Stimulated activated naive CD8-positive, alpha-beta T cell treated with anti-CD3 and anti-CD28 coated beads, Interleukin-15, Interleukin-2, amounts not matched to agents 100 ng/mL and 50 ng/mL, for 24 hours (primary cell): ENCODE results near the gene ARHGEF17.

ENCODE experiments used
- H3K27ac Mint-ChIP-seq: one replicate; pipeline ENCODE4 v1.8.0; 2021; ENCODE audit warnings: mild to moderate bottlenecking, mixed read lengths
- H3K27me3 Mint-ChIP-seq: one replicate; pipeline ENCODE4 v1.8.0; 2021; ENCODE audit warnings: mixed read lengths
- H3K36me3 Mint-ChIP-seq: one replicate; pipeline ENCODE4 v1.8.0; 2021; ENCODE audit warnings: low read depth, mixed read lengths
- H3K4me1 Mint-ChIP-seq: one replicate; pipeline ENCODE4 v1.8.0; 2021; ENCODE audit warnings: low read depth, mixed read lengths
- H3K4me3 Mint-ChIP-seq: one replicate; pipeline ENCODE4 v1.8.0; 2021; ENCODE audit warnings: mild to moderate bottlenecking, mixed read lengths
- H3K9me3 Mint-ChIP-seq: one replicate; pipeline ENCODE4 v1.8.0; 2021; ENCODE audit warnings: mixed read lengths

ARHGEF17 gene

GRCh38 chr11:73311394-73311869 is 3.4 kb downstream of the ARHGEF17 start:
- Mint-ChIP-seq H3K4me3 (no peak overlapping the region), H3K9me3 (no peaks in the 10 kb centered on the region), H3K27ac (no peak overlapping the region), H3K4me1 (peaks cover 11% of the 10 kb centered on the region), H3K27me3 (peaks cover 18% of the 10 kb centered on the region), H3K36me3 (no peaks in the 10 kb centered on the region)

DNA sequence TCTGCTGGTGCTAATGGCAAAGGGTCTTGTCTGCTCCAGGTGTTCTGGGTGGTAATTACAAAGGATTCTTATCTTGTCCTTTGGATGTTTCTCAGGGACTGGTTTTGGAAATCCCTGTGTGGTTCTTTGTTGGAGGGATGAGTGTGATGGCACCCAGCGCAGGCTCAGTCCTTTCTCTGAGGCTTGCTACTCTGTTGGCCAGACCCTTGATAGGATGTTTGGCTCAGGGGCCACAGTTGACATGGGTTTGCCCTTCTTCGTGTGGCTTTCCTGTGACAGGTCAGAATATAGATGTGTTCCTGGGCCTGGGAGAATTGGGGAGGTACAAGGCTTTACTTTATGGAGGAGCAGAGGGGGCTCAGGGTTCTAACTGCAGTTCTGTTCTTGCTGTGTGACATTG is 4.0 kb downstream of the ARHGEF17 start:
- Mint-ChIP-seq H3K4me1 (peaks cover 8% of the 10 kb centered on the region), H3K4me3 (no peak overlapping the region), H3K27ac (no peak overlapping the region), H3K36me3 (no peaks in the 10 kb centered on the region), H3K9me3 (no peaks in the 10 kb centered on the region), H3K27me3 (peaks cover 14% of the 10 kb centered on the region)

- H3K36me3 Mint-ChIP-seq, result no peaks in the 10 kb centered on the region
These were observed 4.8 kb downstream of the ARHGEF17 start for GRCh38 chr11:73312851-73313327.

DNA sequence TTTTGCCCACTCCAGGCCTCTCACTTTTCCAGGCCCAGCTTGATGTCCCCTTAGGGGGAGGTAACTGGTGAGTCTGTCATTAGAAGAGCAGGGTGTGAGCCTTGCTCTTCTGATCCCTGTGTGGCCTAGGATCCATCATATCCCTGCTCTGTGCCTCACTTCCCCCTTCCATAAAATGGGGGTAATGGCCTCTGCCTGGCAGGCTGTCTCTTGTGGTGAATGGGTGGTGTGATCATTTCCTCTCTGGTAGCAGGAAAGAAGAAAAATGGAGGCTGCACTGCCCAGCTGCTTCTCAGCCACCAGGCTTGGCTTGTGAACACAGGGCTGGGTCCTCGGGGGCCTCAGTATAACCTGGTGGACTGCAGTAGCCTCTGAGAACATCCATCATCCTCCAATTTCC is 5.6 kb downstream of the ARHGEF17 start:
- peaks cover 4% of the 10 kb centered on the region for H3K4me1 Mint-ChIP-seq
- H3K36me3 Mint-ChIP-seq, result no peaks in the 10 kb centered on the region
- no peak overlapping the region for H3K4me3 Mint-ChIP-seq
- no peak overlapping the region for H3K27ac Mint-ChIP-seq
- H3K27me3 Mint-ChIP-seq, result peaks cover 10% of the 10 kb centered on the region
- no peaks in the 10 kb centered on the region for H3K9me3 Mint-ChIP-seq

More at GRCh38 chr11:73312851-73313327, 4.8 kb downstream of the ARHGEF17 start:
- Mint-ChIP-seq H3K9me3 (no peaks in the 10 kb centered on the region), H3K4me1 (peaks cover 4% of the 10 kb centered on the region), H3K4me3 (no peak overlapping the region), H3K27ac (no peak overlapping the region), H3K27me3 (peaks cover 10% of the 10 kb centered on the region)

- H3K4me1 Mint-ChIP-seq, result peaks cover 4% of the 10 kb centered on the region
- no peak overlapping the region for H3K4me3 Mint-ChIP-seq
- H3K9me3 Mint-ChIP-seq, result no peaks in the 10 kb centered on the region
- no peaks in the 10 kb centered on the region for H3K36me3 Mint-ChIP-seq
- H3K27me3 Mint-ChIP-seq, result peaks cover 10% of the 10 kb centered on the region
- H3K27ac Mint-ChIP-seq, result no peak overlapping the region
These were observed 6.3 kb downstream of the ARHGEF17 start for GRCh38 chr11:73314117-73314961.

GRCh38 chr11:73315293-73316020 is 7.4 kb downstream of the ARHGEF17 start:
- H3K27me3 Mint-ChIP-seq, result peaks cover 6% of the 10 kb centered on the region
- H3K9me3 Mint-ChIP-seq, result no peaks in the 10 kb centered on the region
- no peak overlapping the region for H3K27ac Mint-ChIP-seq
- H3K4me3 Mint-ChIP-seq, result no peak overlapping the region
- H3K4me1 Mint-ChIP-seq, result peaks cover 4% of the 10 kb centered on the region
- H3K36me3 Mint-ChIP-seq, result no peaks in the 10 kb centered on the region

DNA sequence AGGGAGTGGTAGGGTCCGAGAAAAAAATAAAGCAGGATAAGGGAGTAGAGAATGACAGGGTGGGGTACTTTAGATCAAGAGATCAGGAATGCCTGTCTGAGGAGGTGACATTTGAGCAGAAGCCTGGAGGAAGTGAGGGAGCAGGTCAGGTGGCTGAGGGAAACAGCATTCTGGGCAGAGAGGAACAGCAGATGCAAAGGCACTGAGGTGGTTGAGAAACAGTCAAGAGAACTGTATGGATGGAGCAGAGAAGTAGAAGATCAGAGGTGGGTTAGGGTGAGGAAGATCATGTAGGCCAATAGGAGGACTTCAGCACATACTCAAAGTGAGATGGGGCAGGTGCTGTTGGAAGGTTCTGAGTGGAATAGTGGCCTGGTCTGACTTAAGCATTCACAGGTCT is 8.3 kb downstream of the ARHGEF17 start:
- H3K36me3 Mint-ChIP-seq, result no peaks in the 10 kb centered on the region
- peaks cover 4% of the 10 kb centered on the region for H3K4me1 Mint-ChIP-seq
- H3K4me3 Mint-ChIP-seq, result no peak overlapping the region
- no peak overlapping the region for H3K27ac Mint-ChIP-seq
- H3K27me3 Mint-ChIP-seq, result peaks cover 6% of the 10 kb centered on the region
- H3K9me3 Mint-ChIP-seq, result no peaks in the 10 kb centered on the region

- peaks cover 6% of the 10 kb centered on the region for H3K27me3 Mint-ChIP-seq
- no peak overlapping the region for H3K4me3 Mint-ChIP-seq
- H3K9me3 Mint-ChIP-seq, result no peaks in the 10 kb centered on the region
- no peak overlapping the region for H3K27ac Mint-ChIP-seq
- peaks cover 13% of the 10 kb centered on the region for H3K4me1 Mint-ChIP-seq
- no peaks in the 10 kb centered on the region for H3K36me3 Mint-ChIP-seq
These were observed 9.3 kb downstream of the ARHGEF17 start for GRCh38 chr11:73317373-73317772.

GRCh38 chr11:73317803-73318202 is 9.7 kb downstream of the ARHGEF17 start:
- no peak overlapping the region for H3K27ac Mint-ChIP-seq
- peaks cover 16% of the 10 kb centered on the region for H3K4me1 Mint-ChIP-seq
- no peaks in the 10 kb centered on the region for H3K9me3 Mint-ChIP-seq
- H3K27me3 Mint-ChIP-seq, result peaks cover 6% of the 10 kb centered on the region
- H3K36me3 Mint-ChIP-seq, result no peaks in the 10 kb centered on the region
- H3K4me3 Mint-ChIP-seq, result no peak overlapping the region

GRCh38 chr11:73318501-73319011 is 10.5 kb downstream of the ARHGEF17 start:
- peaks cover 6% of the 10 kb centered on the region for H3K27me3 Mint-ChIP-seq
- H3K4me1 Mint-ChIP-seq, result peaks cover 17% of the 10 kb centered on the region
- no peaks in the 10 kb centered on the region for H3K36me3 Mint-ChIP-seq
- H3K4me3 Mint-ChIP-seq, result no peak overlapping the region
- no peaks in the 10 kb centered on the region for H3K9me3 Mint-ChIP-seq
- H3K27ac Mint-ChIP-seq, result no peak overlapping the region

GRCh38 chr11:73320763-73321603 is 12.9 kb downstream of the ARHGEF17 start:
- H3K9me3 Mint-ChIP-seq, result no peaks in the 10 kb centered on the region
- peaks cover 13% of the 10 kb centered on the region for H3K4me1 Mint-ChIP-seq
- no peak overlapping the region for H3K27ac Mint-ChIP-seq
- no peaks in the 10 kb centered on the region for H3K36me3 Mint-ChIP-seq
- peaks cover 6% of the 10 kb centered on the region for H3K27me3 Mint-ChIP-seq
- no peak overlapping the region for H3K4me3 Mint-ChIP-seq

DNA sequence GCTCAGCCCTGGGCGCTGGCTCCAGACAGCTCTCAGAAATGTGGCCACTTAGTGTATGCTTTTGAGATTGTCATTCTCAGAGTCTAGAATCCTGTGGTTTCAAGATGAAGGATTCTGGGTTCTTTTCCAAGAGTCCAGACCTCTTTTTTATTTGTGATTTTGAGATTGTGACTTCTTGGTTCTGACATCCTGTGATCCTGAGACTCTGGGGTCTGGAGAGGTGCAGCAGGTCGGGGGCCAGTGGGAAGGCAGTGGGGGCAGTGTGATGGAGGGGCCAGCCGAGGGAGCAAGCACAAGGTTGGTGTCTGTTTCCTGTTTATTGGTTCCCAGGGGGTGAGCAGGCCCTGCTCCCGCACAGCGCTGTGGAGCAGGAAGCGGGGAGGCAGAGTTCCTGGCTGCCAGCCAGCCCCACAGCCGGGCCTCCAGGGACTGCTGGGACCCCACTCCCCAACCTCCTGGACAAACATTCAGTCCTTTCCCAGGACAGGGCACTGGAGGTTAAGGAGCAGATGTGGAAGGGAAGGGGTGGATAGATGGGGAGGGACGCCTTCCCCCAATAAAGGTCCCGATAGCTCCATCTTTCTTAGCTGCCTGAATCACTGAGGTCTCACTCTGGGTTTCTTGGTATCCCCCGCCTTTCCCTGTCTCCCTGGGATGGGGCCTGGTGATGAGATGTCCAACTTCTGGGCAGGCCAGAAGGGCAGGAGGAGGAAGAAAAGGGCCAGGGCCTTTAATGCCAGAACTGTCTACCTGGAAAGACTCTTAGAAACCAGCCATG is 13.7 kb downstream of the ARHGEF17 start:
- peaks cover 13% of the 10 kb centered on the region for H3K4me1 Mint-ChIP-seq
- no peaks in the 10 kb centered on the region for H3K36me3 Mint-ChIP-seq
- no peaks in the 10 kb centered on the region for H3K27me3 Mint-ChIP-seq
- H3K9me3 Mint-ChIP-seq, result no peaks in the 10 kb centered on the region
- no peak overlapping the region for H3K4me3 Mint-ChIP-seq
- no peak overlapping the region for H3K27ac Mint-ChIP-seq

DNA sequence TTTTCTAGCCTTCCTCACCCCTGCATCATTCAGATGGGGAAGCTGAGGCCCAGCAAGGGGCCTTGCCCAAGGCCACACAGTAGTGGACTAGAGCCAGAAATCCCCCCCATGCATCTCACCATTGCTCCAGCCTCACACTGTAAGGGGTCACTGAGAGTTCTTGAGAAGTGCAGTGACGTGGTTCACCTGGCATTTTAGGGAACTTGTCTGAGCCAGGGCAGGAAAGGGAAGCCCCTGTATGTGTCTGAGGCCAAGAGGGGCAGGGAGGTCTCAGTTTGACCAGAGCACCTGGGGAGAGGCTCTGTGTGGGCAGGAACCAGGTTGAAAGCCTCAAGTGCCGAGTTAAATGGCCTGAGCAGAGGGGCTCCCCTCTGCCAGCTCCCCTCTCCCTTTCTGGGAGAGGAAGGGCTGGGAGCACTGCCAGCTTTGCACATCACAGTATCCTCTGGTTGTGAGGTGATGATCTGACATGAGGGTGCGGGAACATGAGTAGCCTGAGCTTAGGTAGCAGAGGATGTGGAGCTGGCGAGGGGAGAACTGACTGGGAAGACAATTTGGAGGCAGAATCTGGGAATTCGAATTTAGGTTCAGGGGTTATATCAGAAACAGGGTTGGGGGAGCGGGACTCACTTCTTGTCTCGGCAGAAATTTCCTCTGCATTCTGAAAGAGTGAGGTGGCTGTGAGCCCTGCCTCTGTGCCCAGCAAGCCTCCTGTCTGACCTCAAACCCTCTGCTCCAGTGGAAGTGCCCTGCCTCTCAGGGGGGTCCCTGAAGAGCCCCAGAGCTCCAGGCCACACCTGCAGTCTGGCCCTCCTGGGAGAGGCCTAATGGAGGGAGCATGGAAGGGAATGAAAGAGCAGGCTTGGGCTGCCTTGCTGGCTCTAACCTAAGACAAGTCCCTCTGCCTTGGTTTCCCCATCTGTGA is 14.6 kb downstream of the ARHGEF17 start:
- H3K9me3 Mint-ChIP-seq, result no peaks in the 10 kb centered on the region
- H3K27ac Mint-ChIP-seq, result no peak overlapping the region
- peaks cover 18% of the 10 kb centered on the region for H3K4me1 Mint-ChIP-seq
- H3K4me3 Mint-ChIP-seq, result no peak overlapping the region
- no peaks in the 10 kb centered on the region for H3K36me3 Mint-ChIP-seq
- no peaks in the 10 kb centered on the region for H3K27me3 Mint-ChIP-seq
